AG09309 (cell line): ENCODE results near the gene GTF2H4.
A peak's percentile ranks its signal among the peaks of the same experiment; 100 is the strongest.

ENCODE experiments used
- DNase-seq: peaks from one replicate; pipeline ENCODE4 v3.0.0-alpha.2; 2010; ENCODE audit warnings: low read depth
- H3K4me3 ChIP-seq: 2 replicates; pipeline ENCODE4 v1.5.1; 2011; ENCODE audit warnings: mild to moderate bottlenecking, low read depth, low read length, moderate library complexity; ENCODE audit not compliant: control insufficient read depth
- TF ChIP-seq, protein P1 (sequence below): IDR thresholded peaks from 2 replicates; pipeline ENCODE4 v1.5.1; 2011; ENCODE audit warnings: mild to moderate bottlenecking, low read depth, low read length, inconsistent platforms; ENCODE audit not compliant: insufficient read depth, control insufficient read depth; ENCODE audit errors: missing control alignments

Gene GTF2H4

GRCh38 chr6:30944051-30944450 lies 36.0 kb downstream of the GTF2H4 start:
- TF ChIP-seq, protein P1, sequence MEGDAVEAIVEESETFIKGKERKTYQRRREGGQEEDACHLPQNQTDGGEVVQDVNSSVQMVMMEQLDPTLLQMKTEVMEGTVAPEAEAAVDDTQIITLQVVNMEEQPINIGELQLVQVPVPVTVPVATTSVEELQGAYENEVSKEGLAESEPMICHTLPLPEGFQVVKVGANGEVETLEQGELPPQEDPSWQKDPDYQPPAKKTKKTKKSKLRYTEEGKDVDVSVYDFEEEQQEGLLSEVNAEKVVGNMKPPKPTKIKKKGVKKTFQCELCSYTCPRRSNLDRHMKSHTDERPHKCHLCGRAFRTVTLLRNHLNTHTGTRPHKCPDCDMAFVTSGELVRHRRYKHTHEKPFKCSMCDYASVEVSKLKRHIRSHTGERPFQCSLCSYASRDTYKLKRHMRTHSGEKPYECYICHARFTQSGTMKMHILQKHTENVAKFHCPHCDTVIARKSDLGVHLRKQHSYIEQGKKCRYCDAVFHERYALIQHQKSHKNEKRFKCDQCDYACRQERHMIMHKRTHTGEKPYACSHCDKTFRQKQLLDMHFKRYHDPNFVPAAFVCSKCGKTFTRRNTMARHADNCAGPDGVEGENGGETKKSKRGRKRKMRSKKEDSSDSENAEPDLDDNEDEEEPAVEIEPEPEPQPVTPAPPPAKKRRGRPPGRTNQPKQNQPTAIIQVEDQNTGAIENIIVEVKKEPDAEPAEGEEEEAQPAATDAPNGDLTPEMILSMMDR, result no peak
- no peak overlapping the region for H3K4me3 ChIP-seq
- DNase-seq, result no peak

GRCh38 chr6:30945281-30945680 lies 37.3 kb downstream of the GTF2H4 start:
- no peak overlapping the region for H3K4me3 ChIP-seq
- TF ChIP-seq, protein P1, result no peak
- no peak for DNase-seq

GRCh38 chr6:30947231-30947630 lies 39.2 kb downstream of the GTF2H4 start:
- no peak overlapping the region for H3K4me3 ChIP-seq
- DNase-seq, result no peak
- TF ChIP-seq, protein P1, result no peak

DNA sequence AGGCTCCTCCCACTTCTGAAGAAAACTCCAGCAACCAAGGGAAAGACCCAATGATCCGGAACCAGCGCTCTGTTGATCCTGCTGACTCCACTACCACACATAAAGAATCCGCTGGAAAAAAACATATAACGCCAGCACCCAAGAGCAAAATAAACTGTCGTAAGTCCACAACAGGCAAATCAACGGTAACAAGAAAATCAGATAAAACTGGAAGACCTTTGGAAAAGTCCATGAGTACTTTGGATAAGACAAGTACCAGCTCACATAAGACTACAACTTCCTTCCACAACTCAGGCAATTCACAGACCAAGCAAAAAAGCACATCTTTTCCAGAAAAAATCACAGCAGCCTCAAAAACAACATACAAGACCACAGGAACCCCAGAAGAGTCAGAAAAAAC lies 40.8 kb downstream of the GTF2H4 start:
- TF ChIP-seq, protein P1, result no peak
- DNase-seq, result no peak
- H3K4me3 ChIP-seq, result no peak overlapping the region

- no peak for DNase-seq
- TF ChIP-seq, protein P1, result no peak
- H3K4me3 ChIP-seq, result no peak overlapping the region
These were observed 44.0 kb downstream of the GTF2H4 start for GRCh38 chr6:30951907-30952469.

- DNase-seq, result no peak
- TF ChIP-seq, protein P1, result no peak
- H3K4me3 ChIP-seq, result peak overlapping the region; percentile 28; the same call in 1 of the 2 replicates
These were observed 46.8 kb downstream of the GTF2H4 start for GRCh38 chr6:30954631-30955366.
